SK-N-SH (cell line): ENCODE data around the gene CXCL16. TPM values are rescaled to one million over a fixed set of nuclear protein-coding genes. Genes with fewer than 3 reads are reported as not detected.

Experiments
- CTCF ChIA-PET: fragments of 300-600, 350-600 bp; formaldehyde crosslinking; extraction: SDS; loops from one replicate; lab custom pipeline; 2021; lab: Yijun Ruan, JAX
- POLR2A ChIA-PET: fragments of 350-600 bp; sonication (Branson Sonifier 250); formaldehyde crosslinking; extraction: SDS; loops from one replicate; lab custom pipeline; 2020; ENCODE audit warnings: antibody characterized with exemption, inconsistent platforms; lab: Yijun Ruan, JAX
- DNase-seq: peaks from one replicate; pipeline ENCODE4 v3.0.0; 2012
- H2AFZ ChIP-seq: fragments of 200-600 bp; sonication (generic); 2 replicates; pipeline ENCODE4 v1.8.1; 2016; ENCODE audit warnings: antibody characterized with exemption, mild to moderate bottlenecking, low read depth
- H3F3A ChIP-seq: fragments of 200-600 bp; sonication (generic); replicated peaks from 2 replicates; pipeline ENCODE3; 2016; ENCODE audit warnings: antibody characterized with exemption, mild to moderate bottlenecking; ENCODE audit not compliant: insufficient read depth
- H3K27ac ChIP-seq, 2 experiments: fragments of 200-500 bp in 1 of 2; fragments of 200-600 bp in 1 of 2; sonication (Bioruptor generic) in 1 of 2; sonication (generic), shearing (Covaris generic) in 1 of 2; 2 replicates each; pipeline versions ENCODE4 v1.5.1 to v1.6.1; 2014 to 2016; ENCODE audit warnings: low read depth in 2 of 2, inconsistent platforms in 1 of 2, low read length in 1 of 2, mild to moderate bottlenecking in 1 of 2, mixed read lengths in 1 of 2
- H3K27me3 ChIP-seq: fragments of 200-600 bp; sonication (generic), shearing (Covaris generic); 2 replicates; pipeline ENCODE4 v1.6.1; 2016; ENCODE audit warnings: mixed run types; ENCODE audit not compliant: insufficient read depth
- H3K36me3 ChIP-seq, 2 experiments: fragments of 200-500 bp in 1 of 2; fragments of 200-600 bp in 1 of 2; sonication (Bioruptor generic) in 1 of 2; sonication (generic) in 1 of 2; replicated peaks in 1 of 2; 2 replicates each; pipeline versions ENCODE3 to v1.5.1; 2014 to 2016; ENCODE audit warnings: low read length in 1 of 2, mild to moderate bottlenecking in 1 of 2; ENCODE audit not compliant: insufficient read depth in 2 of 2, control insufficient read depth in 1 of 2
- H3K4me1 ChIP-seq, 2 experiments: fragments of 200-500 bp in 1 of 2; fragments of 200-600 bp in 1 of 2; sonication (Bioruptor generic) in 1 of 2; sonication (generic), shearing (Covaris generic) in 1 of 2; 2 replicates each; pipeline versions ENCODE4 v1.5.1 to v1.6.1; 2014 to 2016; ENCODE audit warnings: low read depth in 1 of 2, low read length in 1 of 2, mixed run types in 1 of 2; ENCODE audit not compliant: insufficient read depth in 2 of 2, control insufficient read depth in 1 of 2
- H3K4me2 ChIP-seq: fragments of 200-600 bp; sonication (generic), shearing (Covaris generic); 2 replicates; pipeline ENCODE4 v1.6.1; 2017; ENCODE audit warnings: mixed run types
- H3K4me3 ChIP-seq, 2 experiments: fragments of 200-500 bp in 1 of 2; fragments of 200-600 bp in 1 of 2; sonication (Bioruptor generic) in 1 of 2; sonication (generic), shearing (Covaris generic) in 1 of 2; 2 replicates each; pipeline versions ENCODE4 v1.5.1 to v1.8.1; 2014 to 2016; ENCODE audit warnings: low read depth in 2 of 2, inconsistent platforms in 1 of 2, low read length in 1 of 2, mild to moderate bottlenecking in 1 of 2, mixed read lengths in 1 of 2, moderate library complexity in 1 of 2
- H3K79me2 ChIP-seq: fragments of 200-600 bp; sonication (generic); 2 replicates; pipeline ENCODE4 v1.8.1; 2017; ENCODE audit warnings: mild to moderate bottlenecking; ENCODE audit not compliant: insufficient read depth
- H3K9ac ChIP-seq: fragments of 200-600 bp; sonication (generic); 2 replicates; pipeline ENCODE4 v1.6.1; 2017; ENCODE audit warnings: mixed run types
- H3K9me2 ChIP-seq: fragments of 200-600 bp; sonication (generic); 2 replicates; pipeline ENCODE4 v1.6.1; 2017; ENCODE audit warnings: mixed run types
- H3K9me3 ChIP-seq: fragments of 200-600 bp; sonication (generic); 2 replicates; pipeline ENCODE4 v1.6.1; 2017; ENCODE audit warnings: mixed run types, mild to moderate bottlenecking, moderate library complexity
- H4K20me1 ChIP-seq: fragments of 200-600 bp; sonication (generic); 2 replicates; pipeline ENCODE4 v1.6.1; 2017; ENCODE audit warnings: mild to moderate bottlenecking, mixed run types; ENCODE audit not compliant: insufficient read depth
- CHD2 ChIP-seq: fragments of 150-350 bp; IDR thresholded peaks from 2 replicates; pipeline ENCODE4 v1.6.1; 2018; ENCODE audit warnings: low read length; ENCODE audit not compliant: partially characterized antibody
- CTCF ChIP-seq: fragments of 200-600 bp; sonication (generic); IDR thresholded peaks from 2 replicates; pipeline ENCODE4 v1.6.1; 2017; ENCODE audit warnings: antibody characterized with exemption, mild to moderate bottlenecking, moderate library complexity
- ELF1 ChIP-seq: IDR thresholded peaks from 2 replicates; pipeline ENCODE4 v1.4.0; 2012
- EZH2phosphoT487 ChIP-seq: fragments of 200-600 bp; sonication (generic); IDR thresholded peaks from 2 replicates; pipeline ENCODE4 v1.6.1; 2017; ENCODE audit warnings: low read depth, mixed run types, mild to moderate bottlenecking, antibody characterized with exemption, moderate library complexity, borderline replicate concordance
- FOXM1 ChIP-seq: IDR thresholded peaks from 2 replicates; pipeline ENCODE4 v1.4.0; 2012; ENCODE audit warnings: low read depth, mild to moderate bottlenecking
- GATA2 ChIP-seq: sonication (generic); formaldehyde crosslinking; IDR thresholded peaks from 2 replicates; pipeline ENCODE4 v1.5.0; 2020; ENCODE audit warnings: mild to moderate bottlenecking, missing genetic modification reagents
- IRF3 ChIP-seq: fragments of 150-350 bp; IDR thresholded peaks from 2 replicates; pipeline ENCODE4 v1.6.1; 2016; ENCODE audit warnings: mild to moderate bottlenecking, low read depth, low read length
- JUND ChIP-seq: IDR thresholded peaks from 2 replicates; pipeline ENCODE4 v1.4.0; 2012
- MAX ChIP-seq: IDR thresholded peaks from 2 replicates; pipeline ENCODE4 v1.4.0; 2012; ENCODE audit warnings: low read depth
- MEF2A ChIP-seq: IDR thresholded peaks from 2 replicates; pipeline ENCODE4 v1.4.0; 2012; ENCODE audit warnings: low read depth, borderline replicate concordance
- MXI1 ChIP-seq: IDR thresholded peaks from 2 replicates; pipeline ENCODE4 v1.6.1; 2012; ENCODE audit warnings: mild to moderate bottlenecking, low read depth, low read length, improper control_type of control experiment
- PBX3 ChIP-seq: IDR thresholded peaks from 2 replicates; pipeline ENCODE4; 2012
- RAD21 ChIP-seq: IDR thresholded peaks from 2 replicates; pipeline ENCODE4 v1.6.1; 2012; ENCODE audit warnings: mild to moderate bottlenecking, low read length
- RCOR1 ChIP-seq: fragments of 150-350 bp; IDR thresholded peaks from 2 replicates; pipeline ENCODE4 v1.6.1; 2017; ENCODE audit warnings: antibody characterized with exemption, low read length
- REST ChIP-seq: IDR thresholded peaks from 2 replicates; pipeline ENCODE4 v1.6.1; 2012; ENCODE audit warnings: mild to moderate bottlenecking, low read depth, low read length, moderate library complexity
- RFX5 ChIP-seq: IDR thresholded peaks from 2 replicates; pipeline ENCODE4 v1.6.1; 2012; ENCODE audit warnings: mild to moderate bottlenecking, improper control_type of control experiment, low read length
- TAF1 ChIP-seq: IDR thresholded peaks from 2 replicates; pipeline ENCODE4 v1.6.1; 2012; ENCODE audit warnings: low read depth, mild to moderate bottlenecking, low read length, moderate library complexity, borderline replicate concordance
- TCF12 ChIP-seq: IDR thresholded peaks from 2 replicates; pipeline ENCODE4 v1.4.0; 2012
- TEAD4 ChIP-seq: IDR thresholded peaks from 2 replicates; pipeline ENCODE4 v1.4.0; 2012; ENCODE audit warnings: mild to moderate bottlenecking, borderline replicate concordance; ENCODE audit not compliant: insufficient read depth
- USF2 ChIP-seq: fragments of 150-350 bp; IDR thresholded peaks from 2 replicates; pipeline ENCODE4 v1.6.1; 2017; ENCODE audit warnings: antibody characterized with exemption, low read length, low read depth, borderline replicate concordance
- WGBS: methylation state at CpG from one replicate; pipeline ENCODE4 v1.1.6; 2017; ENCODE audit warnings: low lambda C conversion rate; 5-methylcytosine and 5-hydroxymethylcytosine counted together
- polyA plus RNA-seq, 3 experiments: library from polyadenylated mRNA; depleted of rRNA; stranded (reverse); fragments of >200 nt; gene quantifications; 2 replicates each; pipeline ENCODE4 v1.2.3, GENCODE V29; 2012

CXCL16 gene
- polyA plus RNA-seq, 1 of the 3 experiments (the other 2 are of a cell fraction), result 4.3 TPM

GRCh38 chr17:4708436-4708835 lies 31.3 kb downstream of the CXCL16 start:
- H3K27ac ChIP-seq, result no peak overlapping the region
- H3K9me3 ChIP-seq, result no peaks in the 10 kb centered on the region
- peak overlapping the region; percentile 81; the same call in 1 of the 2 replicates for H2AFZ ChIP-seq
- no peak overlapping the region for H3K4me3 ChIP-seq
- H3K27me3 ChIP-seq, result no peaks in the 10 kb centered on the region
- H3K9ac ChIP-seq, result no peak overlapping the region
- DNase-seq, result no peak
- peaks cover 14% of the 10 kb centered on the region for H3K79me2 ChIP-seq
- WGBS, result 64% methylated on average over 8 of the region's 8 CpGs
- H3K9me2 ChIP-seq, result no peaks in the 10 kb centered on the region
- H3F3A ChIP-seq, result peaks cover 12% of the 10 kb centered on the region
- POLR2A ChIA-PET, result interaction anchor here (0.8 to 0.9 kb wide), 2 partner anchors 22 to 87 kb away, joined by 3 to 5 read pairs; partner anchors contain the start of gene PSMB6
- TF ChIP-seq GATA2 (no peak), TAF1 (no peak), MEF2A (no peak), EZH2phosphoT487 (no peak), ELF1 (no peak)
- TF ChIP-seq, all 33 proteins: peak for 0
- no peaks in the 10 kb centered on the region for H4K20me1 ChIP-seq
- no peak overlapping the region for H3K4me2 ChIP-seq
- CTCF ChIA-PET, result interaction anchor here (0.7 to 3.8 kb wide), 3 partner anchors 22 to 141 kb away, joined by 3 to 20 read pairs (median 7); partner anchors contain the start of genes GLTPD2 and MED11
- H3K4me1 ChIP-seq, result peaks cover 0 to 26% of the 10 kb centered on the region in 2 experiments; a peak in 1 of 4 replicates
- H3K36me3 ChIP-seq, result no peaks in the 10 kb centered on the region

- ChIA-PET POLR2A (no interaction called here), CTCF (no interaction called here)
- DNase-seq, result no peak
- Histone ChIP-seq H3K4me1 (peaks cover 0 to 23% of the 10 kb centered on the region in 2 experiments; a peak in 2 of 4 replicates), H3K9ac (no peak overlapping the region), H3K4me2 (no peak overlapping the region), H3K79me2 (peaks cover 35% of the 10 kb centered on the region), H2AFZ (no peak overlapping the region), H3K9me3 (no peaks in the 10 kb centered on the region), H3K9me2 (no peaks in the 10 kb centered on the region), H3K4me3 (no peak overlapping the region), H3K36me3 (no peaks in the 10 kb centered on the region), H4K20me1 (0 out of 2 replicates have a peak, but pooled peaks cover 2% of the 10 kb centered on the region), H3K27me3 (no peaks in the 10 kb centered on the region), H3K27ac (no peak overlapping the region), H3F3A (peaks cover 12% of the 10 kb centered on the region)
- WGBS, result 93% methylated on average over 7 of the region's 7 CpGs
- TF ChIP-seq RAD21 (no peak), TCF12 (no peak), CTCF (no peak), REST (no peak), RFX5 (no peak), RCOR1 (no peak), JUND (no peak), USF2 (no peak), PBX3 (no peak), EZH2phosphoT487 (no peak), CHD2 (no peak), MXI1 (no peak), MAX (no peak), TEAD4 (no peak), IRF3 (no peak), FOXM1 (no peak)
These were observed 33.6 kb downstream of the CXCL16 start for GRCh38 chr17:4706121-4706520.
